Ishikawa (cell line): ENCODE measurements around the gene INPPL1.

Experiments used
- CEBPB ChIP-seq: IDR thresholded peaks from 2 replicates; pipeline ENCODE4 v1.6.1; 2012
- CREB1 ChIP-seq: IDR thresholded peaks from 2 replicates; pipeline ENCODE4 v1.6.1; 2012; ENCODE audit warnings: low read depth
- EGR1 ChIP-seq: IDR thresholded peaks from 2 replicates; pipeline ENCODE4 v1.6.1; 2012
- EP300 ChIP-seq: IDR thresholded peaks from 2 replicates; pipeline ENCODE4 v1.6.1; 2012; ENCODE audit warnings: borderline replicate concordance
- FOXM1 ChIP-seq: IDR thresholded peaks from 2 replicates; pipeline ENCODE4 v1.6.1; 2012; ENCODE audit warnings: low read depth, borderline replicate concordance
- NFIC ChIP-seq: IDR thresholded peaks from 2 replicates; pipeline ENCODE4 v1.6.1; 2012
- RAD21 ChIP-seq: IDR thresholded peaks from 2 replicates; pipeline ENCODE4 v1.6.1; 2012; ENCODE audit warnings: low read depth
- TAF1 ChIP-seq: IDR thresholded peaks from 2 replicates; pipeline ENCODE4 v1.6.1; 2012; ENCODE audit warnings: low read depth, mild to moderate bottlenecking
- TCF12 ChIP-seq: IDR thresholded peaks from 2 replicates; pipeline ENCODE4 v1.6.1; 2012; ENCODE audit warnings: low read depth
- TEAD4 ChIP-seq: IDR thresholded peaks from 2 replicates; pipeline ENCODE4 v1.6.1; 2012
- YY1 ChIP-seq: IDR thresholded peaks from 2 replicates; pipeline ENCODE4 v1.6.1; 2012; ENCODE audit warnings: low read depth
- ZBTB7A ChIP-seq: IDR thresholded peaks from 2 replicates; pipeline ENCODE4 v1.6.1; 2012; ENCODE audit warnings: low read depth
- TF ChIP-seq, protein P1 (sequence below): IDR thresholded peaks from 2 replicates; pipeline ENCODE4 v1.6.1; 2012
- TF ChIP-seq, protein P2 (sequence below): IDR thresholded peaks from 2 replicates; pipeline ENCODE4 v1.6.1; 2012
- TF ChIP-seq, protein P3 (sequence below): IDR thresholded peaks from 2 replicates; pipeline ENCODE4 v1.6.1; 2012; ENCODE audit warnings: low read depth, mild to moderate bottlenecking

Gene INPPL1

DNA sequence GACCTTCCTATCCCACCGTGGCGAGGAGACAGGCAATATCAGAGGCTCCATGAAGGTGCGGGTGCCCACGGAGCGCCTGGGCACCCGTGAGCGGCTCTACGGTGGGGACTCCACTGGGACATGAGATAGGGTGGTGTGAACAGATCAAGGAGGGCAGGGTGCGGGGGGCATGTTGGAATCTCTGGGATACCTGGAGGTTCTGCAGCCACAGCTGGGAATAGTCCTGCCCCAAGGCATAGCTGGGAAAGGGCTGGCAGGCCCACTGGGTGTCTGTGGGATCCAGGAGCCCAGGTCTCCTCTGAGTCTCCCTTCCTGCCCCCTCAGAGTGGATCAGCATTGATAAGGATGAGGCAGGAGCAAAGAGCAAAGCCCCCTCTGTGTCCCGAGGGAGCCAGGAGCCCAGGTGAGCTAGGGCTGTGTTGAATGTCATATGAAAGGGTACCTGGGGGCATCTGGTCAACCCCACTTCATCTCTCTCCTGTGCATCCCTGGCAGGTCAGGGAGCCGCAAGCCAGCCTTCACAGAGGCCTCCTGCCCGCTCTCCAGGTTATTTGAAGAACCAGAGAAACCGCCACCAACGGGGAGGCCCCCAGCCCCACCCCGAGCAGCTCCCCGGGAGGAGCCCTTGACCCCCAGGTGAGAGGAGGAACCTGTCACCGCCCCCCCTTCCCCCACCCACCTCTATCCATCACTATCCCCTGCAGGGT is 10.9 kb downstream of the INPPL1 start:
- TF ChIP-seq CREB1 = no peak
- TF ChIP-seq NFIC = no peak
- no peak for TF ChIP-seq RAD21
- TF ChIP-seq, protein P1, sequence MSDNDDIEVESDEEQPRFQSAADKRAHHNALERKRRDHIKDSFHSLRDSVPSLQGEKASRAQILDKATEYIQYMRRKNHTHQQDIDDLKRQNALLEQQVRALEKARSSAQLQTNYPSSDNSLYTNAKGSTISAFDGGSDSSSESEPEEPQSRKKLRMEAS = no peak
- no peak for TF ChIP-seq TAF1
- TF ChIP-seq TEAD4 = no peak
- no peak for TF ChIP-seq FOXM1
- no peak for TF ChIP-seq EP300
- TF ChIP-seq CEBPB = no peak
- TF ChIP-seq, protein P2, sequence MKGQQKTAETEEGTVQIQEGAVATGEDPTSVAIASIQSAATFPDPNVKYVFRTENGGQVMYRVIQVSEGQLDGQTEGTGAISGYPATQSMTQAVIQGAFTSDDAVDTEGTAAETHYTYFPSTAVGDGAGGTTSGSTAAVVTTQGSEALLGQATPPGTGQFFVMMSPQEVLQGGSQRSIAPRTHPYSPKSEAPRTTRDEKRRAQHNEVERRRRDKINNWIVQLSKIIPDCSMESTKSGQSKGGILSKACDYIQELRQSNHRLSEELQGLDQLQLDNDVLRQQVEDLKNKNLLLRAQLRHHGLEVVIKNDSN = no peak
- TF ChIP-seq, protein P3, sequence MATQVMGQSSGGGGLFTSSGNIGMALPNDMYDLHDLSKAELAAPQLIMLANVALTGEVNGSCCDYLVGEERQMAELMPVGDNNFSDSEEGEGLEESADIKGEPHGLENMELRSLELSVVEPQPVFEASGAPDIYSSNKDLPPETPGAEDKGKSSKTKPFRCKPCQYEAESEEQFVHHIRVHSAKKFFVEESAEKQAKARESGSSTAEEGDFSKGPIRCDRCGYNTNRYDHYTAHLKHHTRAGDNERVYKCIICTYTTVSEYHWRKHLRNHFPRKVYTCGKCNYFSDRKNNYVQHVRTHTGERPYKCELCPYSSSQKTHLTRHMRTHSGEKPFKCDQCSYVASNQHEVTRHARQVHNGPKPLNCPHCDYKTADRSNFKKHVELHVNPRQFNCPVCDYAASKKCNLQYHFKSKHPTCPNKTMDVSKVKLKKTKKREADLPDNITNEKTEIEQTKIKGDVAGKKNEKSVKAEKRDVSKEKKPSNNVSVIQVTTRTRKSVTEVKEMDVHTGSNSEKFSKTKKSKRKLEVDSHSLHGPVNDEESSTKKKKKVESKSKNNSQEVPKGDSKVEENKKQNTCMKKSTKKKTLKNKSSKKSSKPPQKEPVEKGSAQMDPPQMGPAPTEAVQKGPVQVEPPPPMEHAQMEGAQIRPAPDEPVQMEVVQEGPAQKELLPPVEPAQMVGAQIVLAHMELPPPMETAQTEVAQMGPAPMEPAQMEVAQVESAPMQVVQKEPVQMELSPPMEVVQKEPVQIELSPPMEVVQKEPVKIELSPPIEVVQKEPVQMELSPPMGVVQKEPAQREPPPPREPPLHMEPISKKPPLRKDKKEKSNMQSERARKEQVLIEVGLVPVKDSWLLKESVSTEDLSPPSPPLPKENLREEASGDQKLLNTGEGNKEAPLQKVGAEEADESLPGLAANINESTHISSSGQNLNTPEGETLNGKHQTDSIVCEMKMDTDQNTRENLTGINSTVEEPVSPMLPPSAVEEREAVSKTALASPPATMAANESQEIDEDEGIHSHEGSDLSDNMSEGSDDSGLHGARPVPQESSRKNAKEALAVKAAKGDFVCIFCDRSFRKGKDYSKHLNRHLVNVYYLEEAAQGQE = no peak
- no peak for TF ChIP-seq TCF12
- no peak for TF ChIP-seq YY1
- no peak for TF ChIP-seq ZBTB7A

DNA sequence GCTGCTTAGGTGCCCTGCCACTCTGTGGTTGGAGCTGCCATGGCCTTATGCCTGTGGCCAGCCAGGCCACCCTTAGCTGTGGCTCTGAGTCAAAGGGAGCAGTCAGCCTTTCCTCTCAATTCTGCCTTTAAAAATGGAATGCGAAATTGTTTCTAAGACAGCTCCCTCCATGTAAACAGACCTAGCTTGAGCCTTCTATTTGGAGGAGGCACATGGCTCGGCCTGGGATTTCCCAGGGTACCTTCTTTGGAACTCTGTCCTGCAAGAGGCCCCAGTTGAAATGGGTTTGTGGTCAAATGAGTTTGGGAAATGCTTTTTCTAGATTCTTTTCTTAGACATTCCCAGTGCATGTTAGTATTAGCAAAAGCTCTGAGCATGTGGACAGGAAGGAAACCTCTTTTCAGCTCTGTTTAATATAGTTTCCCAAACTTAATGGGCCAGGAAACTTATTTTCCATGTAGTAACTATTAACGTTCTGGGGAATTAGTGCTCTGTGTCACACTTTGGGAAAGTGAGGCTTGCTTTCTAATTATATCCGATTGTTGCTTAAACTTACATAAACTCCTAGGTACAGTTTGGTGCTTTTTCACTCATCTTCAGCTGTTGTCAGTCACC is 11.6 kb downstream of the INPPL1 start:
- no peak for TF ChIP-seq EP300
- TF ChIP-seq, protein P3 = no peak
- TF ChIP-seq, protein P1 = no peak
- no peak for TF ChIP-seq RAD21
- no peak for TF ChIP-seq YY1
- no peak for TF ChIP-seq NFIC
- no peak for TF ChIP-seq CEBPB
- no peak for TF ChIP-seq EGR1
- TF ChIP-seq TEAD4 = no peak
- TF ChIP-seq FOXM1 = no peak
- TF ChIP-seq CREB1 = no peak
- no peak for TF ChIP-seq ZBTB7A
- TF ChIP-seq TCF12 = no peak
- TF ChIP-seq, protein P2 = no peak
- TF ChIP-seq TAF1 = no peak

DNA sequence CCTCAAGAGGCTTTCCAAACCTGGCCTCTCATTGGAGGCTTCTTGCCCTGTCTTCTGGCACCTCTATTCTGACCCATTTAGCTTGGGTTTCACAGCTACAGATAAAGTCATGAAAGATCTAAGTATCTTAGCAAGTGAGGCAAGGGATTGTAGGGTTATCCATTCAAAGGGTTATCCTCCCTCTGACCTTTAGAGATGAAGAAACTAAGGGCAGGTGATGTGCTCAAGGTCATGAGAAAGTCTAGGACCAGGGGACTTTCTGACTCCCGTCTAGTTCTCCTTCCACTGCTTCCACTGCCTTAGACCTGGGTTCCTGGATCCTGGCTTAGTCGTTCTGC is 12.2 kb downstream of the INPPL1 start:
- TF ChIP-seq EP300 = no peak
- TF ChIP-seq TAF1 = no peak
- no peak for TF ChIP-seq ZBTB7A
- TF ChIP-seq, protein P1 = no peak
- no peak for TF ChIP-seq CREB1
- no peak for TF ChIP-seq EGR1
- TF ChIP-seq, protein P3 = no peak
- no peak for TF ChIP-seq FOXM1
- TF ChIP-seq CEBPB = no peak
- TF ChIP-seq, protein P2 = no peak
- TF ChIP-seq YY1 = no peak
- TF ChIP-seq TEAD4 = no peak
- TF ChIP-seq NFIC = no peak
- no peak for TF ChIP-seq TCF12
- TF ChIP-seq RAD21 = no peak
